MM.1S (cell line): Measurements from ENCODE around the gene NRP2.
A peak's percentile ranks its signal among the peaks of the same experiment; 100 is the strongest.

ENCODE experiments used
- DNase-seq: peaks from one replicate; pipeline ENCODE4 v3.0.0-alpha.2; 2015
- H2AFZ ChIP-seq: fragments of 300-600 bp; sonication (generic); 2 replicates; pipeline ENCODE4 v1.6.0; 2016; ENCODE audit warnings: antibody characterized with exemption, low read length
- H3F3A ChIP-seq: fragments of 300-600 bp; sonication (generic); 2 replicates; pipeline ENCODE4 v1.6.1; 2016; ENCODE audit warnings: mild to moderate bottlenecking, antibody characterized with exemption, low read length, moderate library complexity, mixed read lengths; ENCODE audit not compliant: insufficient read depth
- H3K27ac ChIP-seq: fragments of 300-600 bp; sonication (generic); 2 replicates; pipeline ENCODE4 v1.5.1; 2016; ENCODE audit warnings: mild to moderate bottlenecking, low read length
- H3K27me3 ChIP-seq: fragments of 300-600 bp; sonication (generic); replicated peaks from 2 replicates; pipeline ENCODE4 v1.6.0; 2016; ENCODE audit warnings: low read length; ENCODE audit not compliant: insufficient read depth
- H3K36me3 ChIP-seq: fragments of 300-600 bp; sonication (generic); replicated peaks from 2 replicates; pipeline ENCODE4 v1.6.1; 2016; ENCODE audit warnings: mild to moderate bottlenecking, low read length, mixed read lengths; ENCODE audit not compliant: insufficient read depth
- H3K4me1 ChIP-seq: fragments of 300-600 bp; sonication (generic); 2 replicates; pipeline ENCODE4 v1.6.1; 2016; ENCODE audit warnings: low read length, mixed read lengths
- H3K4me2 ChIP-seq: fragments of 300-600 bp; sonication (generic); 2 replicates; pipeline ENCODE4 v1.6.0; 2016; ENCODE audit warnings: low read depth, low read length
- H3K4me3 ChIP-seq: fragments of 300-600 bp; sonication (generic); 2 replicates; pipeline ENCODE4 v1.5.1; 2016; ENCODE audit warnings: low read length, mixed read lengths
- H3K79me2 ChIP-seq: fragments of 300-600 bp; sonication (generic); 2 replicates; pipeline ENCODE4 v1.6.1; 2016; ENCODE audit warnings: mixed run types, low read length, mixed read lengths
- H3K9ac ChIP-seq: fragments of 300-600 bp; sonication (generic); 2 replicates; pipeline ENCODE4 v1.6.1; 2016; ENCODE audit warnings: low read length, mixed read lengths
- H3K9me2 ChIP-seq: fragments of 300-600 bp; sonication (generic); replicated peaks from 2 replicates; pipeline ENCODE4 v1.6.1; 2016; ENCODE audit warnings: mild to moderate bottlenecking, low read length, mixed read lengths; ENCODE audit not compliant: insufficient read depth
- H3K9me3 ChIP-seq: fragments of 300-600 bp; sonication (generic); replicated peaks from 2 replicates; pipeline ENCODE4 v1.6.1; 2016; ENCODE audit warnings: mild to moderate bottlenecking, low read length, mixed read lengths; ENCODE audit not compliant: insufficient read depth
- H4K20me1 ChIP-seq: fragments of 300-600 bp; sonication (generic); 2 replicates; pipeline ENCODE4 v1.6.1; 2016; ENCODE audit warnings: mild to moderate bottlenecking, low read length, moderate library complexity, mixed read lengths; ENCODE audit not compliant: insufficient read depth
- EZH2 ChIP-seq: fragments of 300-600 bp; sonication (generic); optimal IDR thresholded peaks from 2 replicates; pipeline ENCODE3; 2017; ENCODE audit warnings: low read depth, mild to moderate bottlenecking, antibody characterized with exemption, low read length, mixed read lengths
- EZH2phosphoT487 ChIP-seq: fragments of 300-600 bp; sonication (generic); IDR thresholded peaks from 2 replicates; pipeline ENCODE4 v1.6.1; 2018; ENCODE audit warnings: antibody characterized with exemption, low read length
- TF ChIP-seq, protein P1 (sequence below): fragments of 300-600 bp; sonication (generic); IDR thresholded peaks from 2 replicates; pipeline ENCODE4 v1.5.1; 2016; ENCODE audit warnings: antibody characterized with exemption, low read length, mixed read lengths

NRP2 gene

GRCh38 chr2:205768815-205769494 is 86.7 kb downstream of the NRP2 start:
- Histone ChIP-seq H3K9me3 (no peaks in the 10 kb centered on the region), H3K9me2 (no peaks in the 10 kb centered on the region), H4K20me1 (no peaks in the 10 kb centered on the region), H2AFZ (no peak overlapping the region), H3K36me3 (no peaks in the 10 kb centered on the region), H3K27me3 (no peaks in the 10 kb centered on the region), H3K4me3 (no peak overlapping the region), H3K9ac (no peak overlapping the region), H3F3A (peaks cover 7% of the 10 kb centered on the region; the same call in 1 of the 2 replicates), H3K4me2 (no peak overlapping the region), H3K79me2 (no peaks in the 10 kb centered on the region), H3K4me1 (peaks cover 14% of the 10 kb centered on the region), H3K27ac (no peak overlapping the region)
- TF ChIP-seq, protein P1, sequence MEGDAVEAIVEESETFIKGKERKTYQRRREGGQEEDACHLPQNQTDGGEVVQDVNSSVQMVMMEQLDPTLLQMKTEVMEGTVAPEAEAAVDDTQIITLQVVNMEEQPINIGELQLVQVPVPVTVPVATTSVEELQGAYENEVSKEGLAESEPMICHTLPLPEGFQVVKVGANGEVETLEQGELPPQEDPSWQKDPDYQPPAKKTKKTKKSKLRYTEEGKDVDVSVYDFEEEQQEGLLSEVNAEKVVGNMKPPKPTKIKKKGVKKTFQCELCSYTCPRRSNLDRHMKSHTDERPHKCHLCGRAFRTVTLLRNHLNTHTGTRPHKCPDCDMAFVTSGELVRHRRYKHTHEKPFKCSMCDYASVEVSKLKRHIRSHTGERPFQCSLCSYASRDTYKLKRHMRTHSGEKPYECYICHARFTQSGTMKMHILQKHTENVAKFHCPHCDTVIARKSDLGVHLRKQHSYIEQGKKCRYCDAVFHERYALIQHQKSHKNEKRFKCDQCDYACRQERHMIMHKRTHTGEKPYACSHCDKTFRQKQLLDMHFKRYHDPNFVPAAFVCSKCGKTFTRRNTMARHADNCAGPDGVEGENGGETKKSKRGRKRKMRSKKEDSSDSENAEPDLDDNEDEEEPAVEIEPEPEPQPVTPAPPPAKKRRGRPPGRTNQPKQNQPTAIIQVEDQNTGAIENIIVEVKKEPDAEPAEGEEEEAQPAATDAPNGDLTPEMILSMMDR = no peak
- TF ChIP-seq EZH2phosphoT487 = no peak
- no peak for TF ChIP-seq EZH2
- no peak for DNase-seq

GRCh38 chr2:205769495-205769850 is 87.2 kb downstream of the NRP2 start:
- TF ChIP-seq EZH2 (no peak), EZH2phosphoT487 (no peak)
- no peaks in the 10 kb centered on the region for H3K9me3 ChIP-seq
- H3K9me2 ChIP-seq = no peaks in the 10 kb centered on the region
- peaks cover 14% of the 10 kb centered on the region for H3K4me1 ChIP-seq
- H2AFZ ChIP-seq = no peak overlapping the region
- H3K27me3 ChIP-seq = no peaks in the 10 kb centered on the region
- peak overlapping the region; percentile 40 for H3K4me2 ChIP-seq
- H3K9ac ChIP-seq = no peak overlapping the region
- no peaks in the 10 kb centered on the region for H3K79me2 ChIP-seq
- no peaks in the 10 kb centered on the region for H3K36me3 ChIP-seq
- H3F3A ChIP-seq = peaks cover 7% of the 10 kb centered on the region; the same call in 1 of the 2 replicates
- H4K20me1 ChIP-seq = no peaks in the 10 kb centered on the region
- H3K27ac ChIP-seq = peak overlapping the region; percentile 6; the same call in 1 of the 2 replicates
- no peak overlapping the region for H3K4me3 ChIP-seq
- DNase-seq = no peak

DNA sequence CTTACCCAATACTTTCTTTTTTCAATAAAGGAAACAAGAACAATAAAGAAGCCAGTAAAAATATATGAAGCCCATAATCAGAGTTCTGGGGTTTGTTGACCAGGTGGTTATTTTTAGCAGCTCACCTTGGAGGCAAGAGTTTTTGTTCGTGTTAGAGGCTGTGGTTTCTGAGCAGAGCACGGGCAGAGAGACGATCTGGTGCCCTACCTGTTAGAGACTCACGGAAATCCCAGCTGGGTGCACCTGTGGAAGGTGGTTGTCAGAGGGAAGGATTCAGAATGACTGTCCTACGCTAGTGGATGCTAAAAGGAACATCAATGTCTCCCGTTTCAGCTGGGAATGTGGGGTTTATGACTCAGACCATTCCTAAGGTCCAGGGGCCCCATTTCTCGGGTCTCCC is 87.6 kb downstream of the NRP2 start:
- Histone ChIP-seq H3K9me3 (no peaks in the 10 kb centered on the region), H2AFZ (no peak overlapping the region), H3K27me3 (no peaks in the 10 kb centered on the region), H3K27ac (peak overlapping the region; percentile 6; the same call in 1 of the 2 replicates), H4K20me1 (no peaks in the 10 kb centered on the region), H3K9me2 (no peaks in the 10 kb centered on the region), H3K4me3 (no peak overlapping the region), H3K9ac (no peak overlapping the region), H3K4me2 (peak overlapping the region; percentile 40), H3K4me1 (peaks cover 14% of the 10 kb centered on the region), H3K79me2 (no peaks in the 10 kb centered on the region), H3K36me3 (no peaks in the 10 kb centered on the region), H3F3A (peaks cover 7% of the 10 kb centered on the region; the same call in 1 of the 2 replicates)
- TF ChIP-seq, protein P1 = no peak
- TF ChIP-seq EZH2phosphoT487 = no peak
- no peak for TF ChIP-seq EZH2
- peak; percentile 79 for DNase-seq

GRCh38 chr2:205770577-205770976 is 88.3 kb downstream of the NRP2 start:
- no peak overlapping the region; the same call in 1 of the 2 replicates for H3K4me2 ChIP-seq
- no peak overlapping the region for H3K27ac ChIP-seq
- no peaks in the 10 kb centered on the region for H3K36me3 ChIP-seq
- peaks cover 14% of the 10 kb centered on the region for H3K4me1 ChIP-seq
- H3K9ac ChIP-seq = no peak overlapping the region
- no peaks in the 10 kb centered on the region for H3K9me2 ChIP-seq
- no peak for DNase-seq
- peaks cover 7% of the 10 kb centered on the region; the same call in 1 of the 2 replicates for H3F3A ChIP-seq
- no peaks in the 10 kb centered on the region for H3K9me3 ChIP-seq
- no peaks in the 10 kb centered on the region for H4K20me1 ChIP-seq
- H3K79me2 ChIP-seq = no peaks in the 10 kb centered on the region
- H3K4me3 ChIP-seq = no peak overlapping the region
- no peaks in the 10 kb centered on the region for H3K27me3 ChIP-seq
- H2AFZ ChIP-seq = no peak overlapping the region
- TF ChIP-seq EZH2 (no peak), EZH2phosphoT487 (no peak)
- TF ChIP-seq, protein P1 = no peak
